H1 (cell line): ENCODE data around the gene CACNA1B.

Experiments
- ATF2 ChIP-seq: IDR thresholded peaks from 2 replicates; pipeline ENCODE4 v1.6.1; 2012; ENCODE audit warnings: low read length, inconsistent platforms
- ATF3 ChIP-seq: IDR thresholded peaks from 2 replicates; pipeline ENCODE4 v1.6.1; 2011; ENCODE audit warnings: low read depth, mild to moderate bottlenecking, low read length; ENCODE audit not compliant: insufficient read depth
- CEBPB ChIP-seq: IDR thresholded peaks from 2 replicates; pipeline ENCODE4 v1.6.1; 2012; ENCODE audit warnings: low read depth, low read length
- CTCF ChIP-seq, 3 experiments: IDR thresholded peaks; 1 replicate in 2 of 3; 2 replicates in 1 of 3; pipeline versions ENCODE4 v1.5.1 to v1.6.1; 2011; ENCODE audit warnings: low read length in 3 of 3, mild to moderate bottlenecking in 3 of 3, inconsistent platforms in 2 of 3, low read depth in 1 of 3, moderate library complexity in 1 of 3; ENCODE audit not compliant: insufficient read depth in 1 of 3; ENCODE audit errors: control extremely low read depth in 1 of 3
- EP300 ChIP-seq, 2 experiments: IDR thresholded peaks; 1 replicate in 1 of 2; 2 replicates in 1 of 2; pipeline ENCODE4 v1.6.1; 2011 to 2012; ENCODE audit warnings: low read depth in 2 of 2, low read length in 2 of 2, mild to moderate bottlenecking in 2 of 2, borderline replicate concordance in 1 of 2, inconsistent platforms in 1 of 2, moderate library complexity in 1 of 2
- EZH2 ChIP-seq: fragments of 200-600 bp; sonication (generic); IDR thresholded peaks from 2 replicates; pipeline ENCODE4 v1.7.1; 2012; ENCODE audit warnings: low read depth, mild to moderate bottlenecking, moderate library complexity, low read length, inconsistent platforms; ENCODE audit not compliant: severe bottlenecking
- KDM1A ChIP-seq: fragments of 200-600, 300-600 bp; sonication (generic); IDR thresholded peaks from 2 replicates; pipeline ENCODE4 v1.7.1; 2016; ENCODE audit warnings: mild to moderate bottlenecking, low read length, borderline replicate concordance
- MAX ChIP-seq: IDR thresholded peaks from 2 replicates; pipeline ENCODE4 v1.6.1; 2012; ENCODE audit warnings: inconsistent platforms
- POLR2A ChIP-seq, 2 experiments: IDR thresholded peaks; 1 replicate in 1 of 2; 2 replicates in 1 of 2; pipeline ENCODE4 v1.6.1; 2011; ENCODE audit warnings: low read depth in 2 of 2, low read length in 2 of 2, mild to moderate bottlenecking in 2 of 2; ENCODE audit errors: control extremely low read depth in 1 of 2
- YY1 ChIP-seq: IDR thresholded peaks from 2 replicates; pipeline ENCODE4 v1.6.1; 2011; ENCODE audit warnings: low read depth, mild to moderate bottlenecking, low read length

DNA sequence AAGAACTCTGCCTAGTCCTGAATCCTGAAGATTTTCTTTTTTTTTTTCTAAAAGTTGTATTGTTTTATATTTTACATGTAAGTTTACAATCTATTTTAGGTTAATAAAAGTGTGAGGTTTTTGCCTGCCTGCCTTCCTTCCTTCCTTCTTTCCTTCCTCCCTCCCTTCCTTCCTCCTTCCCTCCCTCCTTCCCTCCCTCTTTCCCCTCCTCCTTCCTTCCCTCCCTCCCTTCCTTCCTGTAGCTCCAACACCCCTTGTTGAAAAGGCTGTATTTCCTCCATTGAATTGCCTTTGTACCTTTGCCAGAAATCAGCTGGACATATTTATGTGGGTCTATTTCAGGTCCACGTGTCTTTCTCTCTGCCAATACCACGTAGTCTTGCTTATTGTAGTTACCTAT lies 46.6 kb downstream of the CACNA1B start:
- no peak for TF ChIP-seq CEBPB
- no peak for TF ChIP-seq EZH2
- no peak for TF ChIP-seq CTCF (IDR thresholded peaks at IDR 0.05; ENCODE audit: control extremely low read depth in 1 of 3, insufficient read depth in 1 of 3, low read depth in 1 of 3, low read length in 3 of 3)
- no peak for TF ChIP-seq ATF3
- TF ChIP-seq EP300 (IDR thresholded peaks at IDR 0.05; ENCODE audit: borderline replicate concordance in 1 of 2, low read depth in 2 of 2, low read length in 2 of 2), result no peak
- TF ChIP-seq YY1, result no peak
- TF ChIP-seq ATF2, result no peak
- TF ChIP-seq POLR2A (IDR thresholded peaks at IDR 0.05; ENCODE audit: control extremely low read depth in 1 of 2, low read depth in 2 of 2, low read length in 2 of 2), result no peak
- no peak for TF ChIP-seq MAX
- TF ChIP-seq KDM1A, result no peak
